GM12878 (cell line): ENCODE measurements around the gene MIA2.

Source experiments
- GABPA ChIP-seq: IDR thresholded peaks from 2 replicates; pipeline ENCODE4 v1.6.1; 2014; ENCODE audit warnings: antibody characterized with exemption, low read depth, mild to moderate bottlenecking, inconsistent platforms
- POLR2A ChIP-seq: IDR thresholded peaks from 2 replicates; pipeline ENCODE4 v1.6.1; 2011; ENCODE audit warnings: low read depth, mild to moderate bottlenecking, low read length
- RBBP5 ChIP-seq: fragments of 200-600 bp; sonication (generic); conservative IDR thresholded peaks from 2 replicates; pipeline ENCODE4 v1.6.1; 2016
- SMC3 ChIP-seq: IDR thresholded peaks from 2 replicates; pipeline ENCODE4 v1.6.1; 2011; ENCODE audit warnings: low read length, improper control_type of control experiment, borderline replicate concordance
- SUPT20H ChIP-seq: IDR thresholded peaks from 2 replicates; pipeline ENCODE4 v1.6.1; 2011; ENCODE audit warnings: low read depth, mild to moderate bottlenecking, low read length, moderate library complexity, borderline replicate concordance; ENCODE audit not compliant: control insufficient read depth
- ZNF274 ChIP-seq: IDR thresholded peaks from one replicate; pipeline ENCODE4 v1.8.0; 2011; ENCODE audit not compliant: insufficient read length, insufficient read depth
- TF ChIP-seq, protein P1 (sequence below), 3 experiments: IDR thresholded peaks in 2 of 3; conservative IDR thresholded peaks in 1 of 3; 2 replicates each; pipeline ENCODE4 v1.5.1; 2011; ENCODE audit warnings: low read depth in 3 of 3, low read length in 3 of 3, mild to moderate bottlenecking in 3 of 3, control low read depth in 2 of 3, moderate library complexity in 2 of 3, inconsistent platforms in 1 of 3, mixed read lengths in 1 of 3; ENCODE audit not compliant: control insufficient read depth in 2 of 3, insufficient read depth in 1 of 3; ENCODE audit errors: extremely low read depth in 1 of 3

DNA sequence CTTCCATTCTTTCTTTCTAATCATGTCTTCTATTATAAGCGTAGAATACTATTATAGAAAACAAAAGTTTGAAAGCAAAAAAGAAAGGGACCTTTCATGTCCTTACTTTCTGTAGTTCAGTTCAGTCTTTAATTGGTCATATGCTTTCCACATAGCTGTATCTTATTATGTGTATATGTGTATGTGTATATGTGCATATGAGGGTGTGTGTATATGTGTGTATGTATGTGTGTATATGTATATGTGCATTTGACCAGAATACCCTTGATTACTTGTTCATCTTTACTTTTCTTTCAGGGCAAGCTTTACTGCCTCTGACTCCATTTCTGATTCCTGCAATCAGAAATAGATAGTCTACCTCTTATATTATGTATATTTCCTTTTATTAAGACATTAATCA lies 109.9 kb downstream of the MIA2 start:
- no peak for TF ChIP-seq SUPT20H
- TF ChIP-seq, protein P1, sequence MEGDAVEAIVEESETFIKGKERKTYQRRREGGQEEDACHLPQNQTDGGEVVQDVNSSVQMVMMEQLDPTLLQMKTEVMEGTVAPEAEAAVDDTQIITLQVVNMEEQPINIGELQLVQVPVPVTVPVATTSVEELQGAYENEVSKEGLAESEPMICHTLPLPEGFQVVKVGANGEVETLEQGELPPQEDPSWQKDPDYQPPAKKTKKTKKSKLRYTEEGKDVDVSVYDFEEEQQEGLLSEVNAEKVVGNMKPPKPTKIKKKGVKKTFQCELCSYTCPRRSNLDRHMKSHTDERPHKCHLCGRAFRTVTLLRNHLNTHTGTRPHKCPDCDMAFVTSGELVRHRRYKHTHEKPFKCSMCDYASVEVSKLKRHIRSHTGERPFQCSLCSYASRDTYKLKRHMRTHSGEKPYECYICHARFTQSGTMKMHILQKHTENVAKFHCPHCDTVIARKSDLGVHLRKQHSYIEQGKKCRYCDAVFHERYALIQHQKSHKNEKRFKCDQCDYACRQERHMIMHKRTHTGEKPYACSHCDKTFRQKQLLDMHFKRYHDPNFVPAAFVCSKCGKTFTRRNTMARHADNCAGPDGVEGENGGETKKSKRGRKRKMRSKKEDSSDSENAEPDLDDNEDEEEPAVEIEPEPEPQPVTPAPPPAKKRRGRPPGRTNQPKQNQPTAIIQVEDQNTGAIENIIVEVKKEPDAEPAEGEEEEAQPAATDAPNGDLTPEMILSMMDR (IDR thresholded peaks at IDR 0.05 in 2 of 3, conservative IDR thresholded peaks at IDR 0.05 in 1 of 3; ENCODE audit: control insufficient read depth in 2 of 3, extremely low read depth in 1 of 3, insufficient read depth in 1 of 3, low read depth in 3 of 3, low read length in 3 of 3): no peak
- TF ChIP-seq SMC3: no peak
- no peak for TF ChIP-seq RBBP5
- TF ChIP-seq ZNF274: no peak
- no peak for TF ChIP-seq GABPA
- no peak for TF ChIP-seq POLR2A
